Right atrium auricular region (tissue), 2 donors: ENCODE measurements around the gene ATAD5. TPM values are rescaled to one million over a fixed set of nuclear protein-coding genes. Genes with fewer than 3 reads are reported as not detected.
"Not testable (repeated sequence)": the region's sequence is repeated elsewhere in the genome, so short reads cannot be mapped to it uniquely, and the experiment has no call there.

Experiments used
- DNase-seq: peaks from one replicate; pipeline ENCODE4 v3.0.0-alpha.2; 2019; ENCODE audit warnings: low spot score
- H3K27ac ChIP-seq, 2 donors: fragments of 200-600 bp; sonication (generic); 1 replicate in 1 of 2; 2 replicates in 1 of 2; pipeline ENCODE4 v1.5.1; 2016 to 2019
- H3K27me3 ChIP-seq, 2 donors: fragments of 200-600 bp; sonication (generic); one replicate each; pipeline versions ENCODE4 v1.5.1 to v1.6.0; 2017 to 2019
- H3K36me3 ChIP-seq: fragments of 200-600 bp; sonication (generic); one replicate; pipeline ENCODE4 v1.5.1; 2016
- H3K4me1 ChIP-seq, 2 donors: fragments of 200-600 bp; sonication (generic); one replicate each; pipeline versions ENCODE4 v1.5.1 to v1.6.0; 2017 to 2019
- H3K4me3 ChIP-seq, 2 donors: fragments of 200-600 bp; sonication (generic); 1 replicate in 1 of 2; 2 replicates in 1 of 2; pipeline ENCODE4 v1.5.1; 2017 to 2019; ENCODE audit warnings: mild to moderate bottlenecking in 1 of 2, moderate library complexity in 1 of 2
- H3K9me3 ChIP-seq, 2 donors: fragments of 200-600 bp; sonication (generic); one replicate each; pipeline ENCODE4 v1.5.1; 2019
- CTCF ChIP-seq, 2 donors: fragments of 200-600 bp; sonication (generic); IDR thresholded peaks; one replicate each; pipeline ENCODE4 v1.5.1; 2019; ENCODE audit warnings: antibody characterized with exemption in 2 of 2
- total RNA-seq, 2 donors: library from RNA; depleted of rRNA; stranded (reverse); fragments of >200 nt; gene quantifications; one replicate each; pipeline ENCODE4 v1.1.0, GENCODE V29; 2016

ATAD5 gene
- total RNA-seq, 2 donors from 2014 or later, result 0.35 to 0.70 TPM

GRCh38 chr17:30930495-30930894, 98.7 kb downstream of the ATAD5 start:
- H3K4me3 ChIP-seq, result no peak overlapping the region
- H3K4me1 ChIP-seq, result no peaks in the 10 kb centered on the region
- no peak overlapping the region for H3K27ac ChIP-seq
- H3K9me3 ChIP-seq, result no peaks in the 10 kb centered on the region
- no peaks in the 10 kb centered on the region for H3K36me3 ChIP-seq
- no peak for DNase-seq
- TF ChIP-seq CTCF (IDR thresholded peaks at IDR 0.05), result no peak
- H3K27me3 ChIP-seq, result no peaks in the 10 kb centered on the region

- DNase-seq, H3K27ac ChIP-seq, H3K9me3 ChIP-seq, H3K4me1 ChIP-seq, H3K4me3 ChIP-seq, H3K36me3 ChIP-seq, H3K27me3 ChIP-seq: not testable (repeated sequence)
Observed at GRCh38 chr17:30931582-30931981, 99.8 kb downstream of the ATAD5 start.

- no peak for DNase-seq
- H3K27ac ChIP-seq, result no peak overlapping the region
- no peaks in the 10 kb centered on the region for H3K4me1 ChIP-seq
- H3K9me3 ChIP-seq, result no peaks in the 10 kb centered on the region
- H3K27me3 ChIP-seq, result no peaks in the 10 kb centered on the region
- no peak overlapping the region for H3K4me3 ChIP-seq
- H3K36me3 ChIP-seq, result no peaks in the 10 kb centered on the region
- no peak for TF ChIP-seq CTCF (IDR thresholded peaks at IDR 0.05)
Observed at GRCh38 chr17:30933966-30934365, 102.2 kb downstream of the ATAD5 start.

GRCh38 chr17:30939051-30939689, 107.4 kb downstream of the ATAD5 start:
- no peak for TF ChIP-seq CTCF (IDR thresholded peaks at IDR 0.05)
- peak overlapping the region in 1 of 2 donors; percentile 29 for H3K27ac ChIP-seq
- H3K4me3 ChIP-seq, result no peak overlapping the region
- no peak for DNase-seq
- no peaks in the 10 kb centered on the region for H3K27me3 ChIP-seq
- H3K4me1 ChIP-seq, result no peaks in the 10 kb centered on the region
- H3K36me3 ChIP-seq, result no peaks in the 10 kb centered on the region
- no peaks in the 10 kb centered on the region for H3K9me3 ChIP-seq

- DNase-seq, result no peak
- Histone ChIP-seq H3K36me3 (no peaks in the 10 kb centered on the region), H3K9me3 (no peaks in the 10 kb centered on the region)
Observed at GRCh38 chr17:30942308-30943079, 110.7 kb downstream of the ATAD5 start.

More at GRCh38 chr17:30942308-30943079, 110.7 kb downstream of the ATAD5 start:
- H3K27ac ChIP-seq, result no peak overlapping the region
- no peaks in the 10 kb centered on the region for H3K27me3 ChIP-seq
- H3K4me1 ChIP-seq, result no peaks in the 10 kb centered on the region
- TF ChIP-seq CTCF (IDR thresholded peaks at IDR 0.05), result no peak
- no peak overlapping the region for H3K4me3 ChIP-seq

Other genes with a start within 250 kb of the ATAD5 start
- 1 to 10 TPM; 3.4 to 5.3 TPM for gene CRLF3, start 7.3 kb upstream of the ATAD5 start, total RNA-seq
- gene TEFM, start 74.3 kb downstream of the ATAD5 start, total RNA-seq, result 10 to 100 TPM in 1 of 2 donors, 1 to 10 TPM in 1; 6.6 to 11.0 TPM
- gene ADAP2, start 90.0 kb downstream of the ATAD5 start, total RNA-seq, result 10 to 100 TPM in 1 of 2 donors, 1 to 10 TPM in 1; 4.3 to 11.1 TPM
- gene RNF135, start 139.1 kb downstream of the ATAD5 start, total RNA-seq, result 10 to 100 TPM in 1 of 2 donors, 1 to 10 TPM in 1; 6.9 to 13.1 TPM